Thoracic aorta (tissue), 2 donors: ENCODE measurements around the gene BDKRB1. TPM values are rescaled to one million over a fixed set of nuclear protein-coding genes. Genes with fewer than 3 reads are reported as not detected.

Experiments used
- ATAC-seq: fragments of 150-250 bp; one replicate; pipeline ENCODE4 v1.8.0; 2017; ENCODE audit warnings: low read depth; ENCODE audit not compliant: insufficient number of reproducible peaks, low FRiP score
- DNase-seq: peaks from one replicate; pipeline ENCODE4 v3.0.0-alpha.2; 2020; ENCODE audit warnings: low spot score
- H3K27ac ChIP-seq, 2 donors: fragments of 200-600 bp; sonication (generic); 1 replicate in 1 of 2; 2 replicates in 1 of 2; pipeline ENCODE4 v1.5.1; 2016; ENCODE audit warnings: mild to moderate bottlenecking in 2 of 2, moderate library complexity in 2 of 2
- H3K27me3 ChIP-seq: fragments of 200-600 bp; sonication (generic); replicated peaks from 2 replicates; pipeline ENCODE4 v1.6.0; 2016; ENCODE audit warnings: mild to moderate bottlenecking; ENCODE audit not compliant: insufficient read depth
- H3K36me3 ChIP-seq: fragments of 200-600 bp; sonication (generic); one replicate; pipeline ENCODE4 v1.5.1; 2016
- H3K4me1 ChIP-seq, 2 donors: fragments of 200-600 bp; sonication (generic); 1 replicate in 1 of 2; 2 replicates in 1 of 2; pipeline versions ENCODE4 v1.5.1 to v1.6.0; 2016; ENCODE audit warnings: low read depth in 2 of 2, mild to moderate bottlenecking in 1 of 2; ENCODE audit not compliant: control insufficient read depth in 1 of 2
- H3K4me3 ChIP-seq: fragments of 200-600 bp; sonication (generic); 2 replicates; pipeline ENCODE4 v1.5.1; 2016; ENCODE audit warnings: mild to moderate bottlenecking
- H3K9me3 ChIP-seq: fragments of 200-600 bp; sonication (generic); 2 replicates; pipeline ENCODE4 v1.5.1; 2016
- CTCF ChIP-seq: fragments of 200-600 bp; sonication (generic); IDR thresholded peaks from one replicate; pipeline ENCODE4 v1.5.1; 2019; ENCODE audit warnings: antibody characterized with exemption
- total RNA-seq, 2 donors: library from RNA; depleted of rRNA; stranded (reverse); fragments of >200 nt; gene quantifications; one replicate each; pipeline versions ENCODE4 v1.1.0 to v1.2.3, GENCODE V29; 2016

Gene BDKRB1
- total RNA-seq, 2 donors from 2014 or later: 1.8 TPM; not detected in 1

- H3K9me3 ChIP-seq: no peaks in the 10 kb centered on the region
- no peak for ATAC-seq
- H3K4me1 ChIP-seq: no peaks in the 10 kb centered on the region
- H3K27me3 ChIP-seq: no peaks in the 10 kb centered on the region
- TF ChIP-seq CTCF: no peak
- no peak for DNase-seq
- no peak overlapping the region for H3K4me3 ChIP-seq
- no peak overlapping the region for H3K27ac ChIP-seq
- H3K36me3 ChIP-seq: no peaks in the 10 kb centered on the region
These were observed 23.5 kb upstream of the BDKRB1 start for GRCh38 chr14:96232506-96232905.

GRCh38 chr14:96233661-96234060 lies 22.3 kb upstream of the BDKRB1 start:
- Histone ChIP-seq H3K27me3 (no peaks in the 10 kb centered on the region), H3K27ac (no peak overlapping the region), H3K36me3 (no peaks in the 10 kb centered on the region), H3K9me3 (no peaks in the 10 kb centered on the region), H3K4me1 (no peaks in the 10 kb centered on the region), H3K4me3 (no peak overlapping the region)
- DNase-seq: no peak
- no peak for ATAC-seq
- TF ChIP-seq CTCF: no peak

DNA sequence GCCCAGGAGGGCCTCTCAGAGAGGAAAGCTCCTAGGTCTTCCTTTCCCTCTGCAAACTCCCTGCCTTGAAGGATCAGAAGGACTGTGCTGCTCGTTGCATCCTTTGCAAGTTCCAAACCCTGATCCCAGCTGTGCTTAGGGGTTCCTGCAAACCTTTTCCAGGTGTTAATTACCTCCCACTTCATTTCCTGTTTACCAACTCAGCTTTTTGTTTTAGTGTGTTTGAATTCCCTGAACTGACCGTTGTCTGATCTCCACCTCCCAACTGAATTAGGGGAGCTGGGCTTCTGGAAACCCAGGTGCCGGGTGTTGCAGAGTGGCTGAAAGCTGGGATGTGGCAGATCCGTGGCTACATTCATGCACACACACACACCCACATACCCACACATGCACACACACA lies 20.6 kb upstream of the BDKRB1 start:
- Histone ChIP-seq H3K9me3 (no peaks in the 10 kb centered on the region), H3K4me1 (no peaks in the 10 kb centered on the region), H3K27me3 (no peaks in the 10 kb centered on the region), H3K27ac (no peak overlapping the region), H3K4me3 (no peak overlapping the region), H3K36me3 (no peaks in the 10 kb centered on the region)
- ATAC-seq: no peak
- no peak for DNase-seq
- TF ChIP-seq CTCF: no peak

DNA sequence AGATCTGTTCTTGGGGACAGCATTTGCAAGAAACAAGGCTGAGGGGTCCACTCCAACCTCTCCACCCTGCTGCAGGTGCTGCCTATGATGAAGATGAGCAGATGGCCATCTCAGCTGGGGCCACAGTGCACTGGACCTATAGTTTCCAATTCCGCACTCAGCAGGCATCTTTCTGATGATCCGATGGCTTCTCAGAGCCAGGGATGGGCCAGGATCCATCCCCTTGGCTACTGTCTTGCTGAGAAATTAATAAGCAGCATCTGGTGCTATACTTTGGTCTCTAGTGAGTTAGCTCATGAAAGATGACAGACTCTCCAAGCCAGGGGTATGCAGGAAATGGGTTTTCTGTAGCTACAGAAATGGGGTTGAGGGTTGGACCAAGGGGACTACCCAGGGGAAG lies 18.4 kb upstream of the BDKRB1 start:
- ATAC-seq (no peak), DNase-seq (no peak)

GRCh38 chr14:96238676-96239265 lies 17.2 kb upstream of the BDKRB1 start:
- ATAC-seq (no peak), DNase-seq (no peak)
- Histone ChIP-seq H3K9me3 (no peaks in the 10 kb centered on the region), H3K36me3 (no peaks in the 10 kb centered on the region), H3K4me3 (no peak overlapping the region), H3K27me3 (no peaks in the 10 kb centered on the region), H3K4me1 (no peaks in the 10 kb centered on the region), H3K27ac (no peak overlapping the region)
- TF ChIP-seq CTCF: no peak

More for the DNA sequence above, 18.4 kb upstream of the BDKRB1 start:
- no peak for TF ChIP-seq CTCF
- H3K27ac ChIP-seq: no peak overlapping the region
- H3K4me3 ChIP-seq: no peak overlapping the region
- no peaks in the 10 kb centered on the region for H3K9me3 ChIP-seq
- H3K4me1 ChIP-seq: no peaks in the 10 kb centered on the region
- H3K27me3 ChIP-seq: no peaks in the 10 kb centered on the region
- no peaks in the 10 kb centered on the region for H3K36me3 ChIP-seq
